PFSK-1 (cell line): ENCODE data around the gene CLIC5.

Experiments used
- POLR2AphosphoS5 ChIP-seq: IDR thresholded peaks from 2 replicates; pipeline ENCODE4 v1.6.1; 2012; ENCODE audit warnings: low read depth, mild to moderate bottlenecking, control low read depth, low read length, moderate library complexity
- REST ChIP-seq, 2 experiments: IDR thresholded peaks; 2 replicates each; pipeline versions ENCODE4 v1.6.1 to v1.8.0; 2011 to 2012; ENCODE audit warnings: low read depth in 2 of 2, low read length in 2 of 2, control low read depth in 1 of 2, inconsistent platforms in 1 of 2, mild to moderate bottlenecking in 1 of 2, moderate library complexity in 1 of 2; ENCODE audit not compliant: insufficient read depth in 1 of 2

DNA sequence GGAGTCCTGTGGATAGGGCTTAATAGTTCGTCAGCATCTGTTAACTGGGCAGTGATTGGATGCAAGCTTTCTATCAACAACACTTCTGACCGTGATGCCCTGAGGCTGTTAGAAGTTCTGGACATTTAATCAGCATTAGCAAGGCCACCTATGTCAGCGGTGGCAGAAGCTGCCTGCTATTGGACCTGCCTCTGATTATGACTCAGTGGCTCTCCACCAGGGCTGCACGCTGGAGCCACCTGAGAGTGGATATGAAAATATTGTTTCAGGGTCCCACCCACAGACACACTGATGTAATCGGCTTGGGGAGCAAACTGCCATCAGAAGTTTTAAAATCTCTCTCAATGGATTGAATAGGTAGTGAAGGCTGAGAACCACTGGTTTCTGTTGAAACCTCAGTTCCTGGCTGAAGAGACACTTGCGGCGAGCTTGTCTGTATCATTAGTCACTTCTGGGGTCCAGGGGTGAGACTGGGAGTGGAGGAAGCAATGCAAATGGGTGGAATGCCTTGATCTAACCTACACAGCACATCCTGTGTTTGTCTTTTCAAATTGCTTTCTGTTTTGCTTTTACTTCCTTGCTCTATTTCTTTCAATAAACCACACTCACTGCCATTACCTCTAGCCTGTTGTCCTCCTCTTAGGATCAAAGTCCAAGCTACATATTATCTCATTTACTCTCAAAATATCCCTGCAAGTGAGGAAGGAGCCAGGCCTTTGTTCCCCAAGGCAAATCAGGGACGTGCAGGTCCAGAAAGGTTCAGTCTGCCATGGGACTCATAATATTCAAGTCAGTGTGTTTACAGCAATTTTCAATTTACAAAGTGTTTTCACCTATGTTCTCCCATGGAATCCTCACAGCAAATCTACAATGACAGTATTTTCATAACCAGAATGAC lies 4.2 kb downstream of the CLIC5 start:
- TF ChIP-seq REST (IDR thresholded peaks at IDR 0.05; ENCODE audit: insufficient read depth in 1 of 2, low read depth in 2 of 2, low read length in 2 of 2) (no peak), POLR2AphosphoS5 (no peak)
